ENCODE measurements around the gene KCNV2. TPM values are rescaled to one million over a fixed set of nuclear protein-coding genes. Genes with fewer than 3 reads are reported as not detected.

KCNV2 gene
- total and polyA plus RNA-seq, 2 of the 13 experiments (the other 11 are each of a cell fraction or from before 2014, with no cell fraction given): not detected

DNA sequence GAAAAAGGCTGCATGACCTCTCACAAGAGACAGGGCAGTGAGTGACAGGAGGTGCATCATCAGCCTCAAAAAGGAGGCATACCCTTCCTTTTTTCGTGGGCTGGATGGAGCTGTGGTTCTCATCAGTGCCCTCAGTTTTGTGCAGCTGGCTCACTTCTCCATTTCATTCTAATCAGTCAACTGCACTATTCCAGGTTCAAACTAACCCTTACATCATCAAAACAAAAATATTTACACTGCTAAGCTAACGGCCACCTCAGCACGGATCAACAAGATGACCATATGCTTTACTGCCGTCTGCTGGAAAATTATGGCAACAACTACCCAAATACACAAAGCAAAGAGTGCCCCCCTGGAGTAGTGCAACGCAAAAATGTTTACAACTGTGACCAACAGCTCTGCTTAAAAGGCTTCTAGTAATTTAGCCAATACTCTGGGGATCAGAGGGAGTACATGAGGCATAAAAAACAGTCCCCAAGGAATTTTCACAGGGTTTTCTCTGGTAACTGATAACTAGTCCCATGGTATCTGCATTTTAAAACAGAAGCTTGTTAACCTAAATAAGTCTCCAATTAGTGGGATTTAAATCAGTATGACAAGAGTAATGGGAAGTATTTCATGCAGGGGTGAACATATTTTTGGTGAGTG is 10.8 kb downstream of the KCNV2 start (continued):
- TF ChIP-seq ZMYM4 (CRISPR knock-in tag; IDR thresholded peaks at IDR 0.05): peak; percentile 46; the same call in 1 of the 2 replicates
- TF ChIP-seq FOSL2 (CRISPR knock-in tag; IDR thresholded peaks at IDR 0.05): 0 out of 2 replicates have a peak, but pooled peaks have one; percentile 28

DNA sequence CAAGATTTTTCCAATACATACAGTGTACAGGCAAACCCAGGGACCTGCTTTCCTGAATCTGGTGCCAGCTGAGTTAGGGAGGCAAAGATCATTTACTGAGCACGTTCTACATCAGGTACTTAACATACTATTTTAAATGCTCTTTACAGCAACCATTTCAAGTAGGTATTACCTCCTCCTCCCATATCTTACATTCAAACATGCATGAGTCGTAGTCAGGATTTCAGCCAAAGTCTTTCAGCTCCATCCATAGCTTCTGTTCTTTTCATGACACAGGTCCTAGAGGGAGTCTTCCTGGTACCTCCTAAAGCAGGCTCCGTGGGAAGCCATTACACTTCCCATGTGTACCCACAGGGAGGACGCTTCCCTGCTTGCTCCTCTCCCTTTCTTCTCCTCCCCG is 11.7 kb downstream of the KCNV2 start:
- in situ Hi-C loops (cut with HindIII; ENCODE audit: extremely low pct_ligation_motif_present, low pct_unique_long_range_greater_than_20kb) (no loop called here), intact Hi-C loops (cut with micrococcal nuclease; ENCODE audit: unreplicated experiment) (loop anchor here (2.0 to 10.0 kb wide), 3 partner anchors 107 to 594 kb away; partner anchors contain the start of gene VLDLR)
- no peaks in the 10 kb centered on the region for H4K20me1 ChIP-seq (ENCODE audit: insufficient read depth, low read length)
- H3K4me1 ChIP-seq (ENCODE audit: insufficient read depth, low read length): peaks cover 10% of the 10 kb centered on the region
- no peak for DNase-seq (ENCODE audit: low spot score)
- no TSS peak for BruUV-seq (replicated peaks)
- no peak overlapping the region for H2AFZ ChIP-seq (ENCODE audit: low read length)
- H3K9ac ChIP-seq (ENCODE audit: insufficient read depth, low read depth, low read length): no peak overlapping the region
- no peak overlapping the region for H3K4me2 ChIP-seq (ENCODE audit: low read depth, low read length)
- TF ChIP-seq, protein P1, sequence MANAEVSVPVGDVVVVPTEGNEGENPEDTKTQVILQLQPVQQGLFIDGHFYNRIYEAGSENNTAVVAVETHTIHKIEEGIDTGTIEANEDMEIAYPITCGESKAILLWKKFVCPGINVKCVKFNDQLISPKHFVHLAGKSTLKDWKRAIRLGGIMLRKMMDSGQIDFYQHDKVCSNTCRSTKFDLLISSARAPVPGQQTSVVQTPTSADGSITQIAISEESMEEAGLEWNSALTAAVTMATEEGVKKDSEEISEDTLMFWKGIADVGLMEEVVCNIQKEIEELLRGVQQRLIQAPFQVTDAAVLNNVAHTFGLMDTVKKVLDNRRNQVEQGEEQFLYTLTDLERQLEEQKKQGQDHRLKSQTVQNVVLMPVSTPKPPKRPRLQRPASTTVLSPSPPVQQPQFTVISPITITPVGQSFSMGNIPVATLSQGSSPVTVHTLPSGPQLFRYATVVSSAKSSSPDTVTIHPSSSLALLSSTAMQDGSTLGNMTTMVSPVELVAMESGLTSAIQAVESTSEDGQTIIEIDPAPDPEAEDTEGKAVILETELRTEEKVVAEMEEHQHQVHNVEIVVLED (CRISPR knock-in tag; IDR thresholded peaks at IDR 0.05; ENCODE audit: borderline replicate concordance): no peak
- no peak for TF ChIP-seq ZNF317 (CRISPR knock-in tag; IDR thresholded peaks at IDR 0.05)
- no peak for TF ChIP-seq GABPB1 (CRISPR knock-in tag; IDR thresholded peaks at IDR 0.05)
- TF ChIP-seq MLLT10 (CRISPR knock-in tag; IDR thresholded peaks at IDR 0.05): no peak
- no peak for TF ChIP-seq ZNF263 (CRISPR knock-in tag; IDR thresholded peaks at IDR 0.05)
- no peak for TF ChIP-seq ZFP1 (CRISPR knock-in tag; IDR thresholded peaks at IDR 0.05)
- no peak for ATAC-seq
- WGBS (ENCODE audit: low lambda C conversion rate): 90% methylated on average over 5 of the region's 5 CpGs
- no peak overlapping the region for H3K27ac ChIP-seq (ENCODE audit: extremely low read length, insufficient read depth, low read length)
- no peaks in the 10 kb centered on the region; a peak in 1 of 5 replicates for H3K36me3 ChIP-seq (replicated peaks in 1 of 2; ENCODE audit: control insufficient read depth in 1 of 2, insufficient read depth in 2 of 2, low read length in 2 of 2)
- no peaks in the 10 kb centered on the region for H3K79me2 ChIP-seq (ENCODE audit: insufficient read depth, low read length)
- H3K27me3 ChIP-seq (ENCODE audit: control insufficient read depth in 1 of 2, insufficient read depth in 2 of 2, low read length in 2 of 2): no peaks in the 10 kb centered on the region
- no peak for FAIRE-seq
- H3K4me3 ChIP-seq (replicated peaks in 1 of 3; ENCODE audit: insufficient read depth in 1 of 3, low read depth in 2 of 3, low read length in 3 of 3): no peak overlapping the region
- CTCF ChIA-PET (ENCODE audit: low intra/inter-chr PET ratio, low total read pairs): no interaction called here
- POLR2A ChIA-PET: no interaction called here
- H3K9me3 ChIP-seq (ENCODE audit: low read length): no peaks in the 10 kb centered on the region
